Fibroblast of lung (primary cell): ENCODE results near the gene NOVA2.

ENCODE experiments used
- EZH2 ChIP-seq: IDR thresholded peaks from 2 replicates; pipeline ENCODE4 v1.5.1; 2012; ENCODE audit warnings: low read length, control low read depth, mild to moderate bottlenecking; ENCODE audit errors: missing control alignments
- TF ChIP-seq, protein P1 (sequence below), 2 donors: IDR thresholded peaks in 1 of 2; conservative IDR thresholded peaks in 1 of 2; 1 replicate in 1 of 2; 2 replicates in 1 of 2; pipeline ENCODE4 v1.5.1; 2011 to 2012; ENCODE audit warnings: low read length in 2 of 2, control low read depth in 1 of 2, inconsistent platforms in 1 of 2, low read depth in 1 of 2, mild to moderate bottlenecking in 1 of 2

- TF ChIP-seq, protein P1, sequence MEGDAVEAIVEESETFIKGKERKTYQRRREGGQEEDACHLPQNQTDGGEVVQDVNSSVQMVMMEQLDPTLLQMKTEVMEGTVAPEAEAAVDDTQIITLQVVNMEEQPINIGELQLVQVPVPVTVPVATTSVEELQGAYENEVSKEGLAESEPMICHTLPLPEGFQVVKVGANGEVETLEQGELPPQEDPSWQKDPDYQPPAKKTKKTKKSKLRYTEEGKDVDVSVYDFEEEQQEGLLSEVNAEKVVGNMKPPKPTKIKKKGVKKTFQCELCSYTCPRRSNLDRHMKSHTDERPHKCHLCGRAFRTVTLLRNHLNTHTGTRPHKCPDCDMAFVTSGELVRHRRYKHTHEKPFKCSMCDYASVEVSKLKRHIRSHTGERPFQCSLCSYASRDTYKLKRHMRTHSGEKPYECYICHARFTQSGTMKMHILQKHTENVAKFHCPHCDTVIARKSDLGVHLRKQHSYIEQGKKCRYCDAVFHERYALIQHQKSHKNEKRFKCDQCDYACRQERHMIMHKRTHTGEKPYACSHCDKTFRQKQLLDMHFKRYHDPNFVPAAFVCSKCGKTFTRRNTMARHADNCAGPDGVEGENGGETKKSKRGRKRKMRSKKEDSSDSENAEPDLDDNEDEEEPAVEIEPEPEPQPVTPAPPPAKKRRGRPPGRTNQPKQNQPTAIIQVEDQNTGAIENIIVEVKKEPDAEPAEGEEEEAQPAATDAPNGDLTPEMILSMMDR (conservative IDR thresholded peaks at IDR 0.05 in 1 of 2, IDR thresholded peaks at IDR 0.05 in 1 of 2; ENCODE audit: low read depth in 1 of 2, low read length in 2 of 2) = no peak
- no peak for TF ChIP-seq EZH2
Measured at GRCh38 chr19:45978156-45978555, 4.5 kb upstream of the NOVA2 start.
